NCI-H1694 (cell line): ENCODE measurements around the gene TREML4.

Experiments
- DNase-seq: peaks from one replicate; lab custom pipeline; 2025; lab: John Stamatoyannopoulos, UW

The TREML4 gene

DNA sequence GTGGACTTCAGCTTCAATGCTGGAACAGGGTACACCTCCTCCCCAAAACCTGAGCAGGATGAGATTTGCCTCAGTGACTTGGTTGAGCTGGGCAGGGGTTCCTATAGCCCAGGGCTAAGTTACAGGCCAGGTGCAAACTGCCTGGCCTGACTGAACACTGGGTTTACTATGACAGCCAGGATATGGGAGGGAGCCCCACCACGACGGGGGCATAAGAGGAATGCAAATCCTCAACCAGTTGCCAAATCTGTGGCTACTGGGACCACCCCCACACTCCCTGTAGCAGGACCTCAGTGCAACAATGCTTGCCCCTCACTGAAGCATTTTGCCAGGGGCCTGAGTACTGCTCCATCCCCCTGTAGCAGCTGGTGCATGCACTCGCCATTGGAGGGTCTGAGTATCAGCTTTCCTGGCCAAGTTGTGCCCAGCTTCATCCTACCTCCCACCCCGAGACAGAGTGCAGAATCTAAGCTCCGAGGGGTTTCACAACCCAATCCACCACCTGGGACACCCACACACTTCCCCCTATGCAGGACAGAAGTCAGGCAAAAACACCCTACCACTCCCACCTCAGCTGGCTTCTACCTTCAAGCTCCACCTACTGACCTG lies 27.6 kb downstream of the TREML4 start:
- DNase-seq, result no peak

DNA sequence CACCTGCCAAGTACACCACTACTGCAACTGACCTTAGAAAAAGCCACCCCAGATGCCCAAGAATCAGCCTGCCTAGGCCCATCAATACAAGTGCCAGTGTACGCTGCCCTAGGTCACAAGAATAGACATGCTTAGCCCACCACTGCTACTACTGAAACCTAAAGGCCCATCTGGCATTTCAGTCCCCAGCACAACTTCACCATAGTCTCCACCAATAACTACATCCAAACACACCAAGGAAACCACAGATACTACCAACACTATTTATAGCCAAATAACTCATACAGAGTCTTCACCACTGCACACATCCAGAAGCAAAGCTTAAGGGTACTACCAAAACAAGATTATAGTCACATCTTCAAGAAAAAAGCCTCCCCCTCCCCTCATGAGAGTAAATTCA lies 28.2 kb downstream of the TREML4 start:
- no peak for DNase-seq

DNA sequence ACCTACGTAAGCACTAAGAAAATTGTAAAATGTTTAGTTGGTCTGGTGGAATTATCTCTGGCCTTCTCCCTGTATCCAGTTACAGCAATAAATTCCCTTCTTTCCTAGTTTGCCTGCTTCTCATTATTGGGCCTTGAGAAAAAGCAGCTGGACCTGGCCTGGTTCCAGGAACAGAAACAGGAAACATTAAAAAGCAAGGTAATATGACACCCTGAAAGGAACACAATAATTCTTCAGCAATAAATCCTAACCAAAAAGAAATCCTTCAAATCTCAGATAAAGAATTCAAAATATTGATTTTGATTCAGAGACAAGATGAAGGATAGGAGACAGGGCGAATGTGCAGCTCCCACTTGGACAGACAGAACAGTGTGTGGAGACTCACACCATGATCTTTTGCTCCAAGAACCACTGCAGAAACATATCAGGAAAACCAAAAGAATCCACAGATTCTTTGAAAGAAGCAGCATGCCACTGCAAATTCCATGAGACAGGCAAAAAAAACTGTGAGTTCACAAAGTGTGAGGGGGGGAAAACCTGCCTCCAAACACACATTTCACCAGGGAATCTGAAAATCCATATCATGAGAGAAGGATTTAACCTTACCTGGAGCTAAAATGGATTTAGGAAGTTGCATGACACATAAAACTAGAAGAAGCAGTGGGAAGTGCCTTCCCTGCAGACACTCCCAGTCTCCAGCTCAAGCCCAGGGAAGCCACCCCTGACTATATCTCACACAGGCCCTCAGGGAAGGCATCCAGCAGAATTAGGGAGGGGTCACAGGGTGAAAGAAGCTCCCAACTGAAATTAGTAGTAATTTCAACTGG lies 29.4 kb downstream of the TREML4 start:
- DNase-seq, result no peak

GRCh38 chr6:41258196-41258493 lies 30.0 kb downstream of the TREML4 start:
- peak; percentile 20 for DNase-seq

- no peak for DNase-seq
Observed at GRCh38 chr6:41262401-41262800, 34.3 kb downstream of the TREML4 start.

DNA sequence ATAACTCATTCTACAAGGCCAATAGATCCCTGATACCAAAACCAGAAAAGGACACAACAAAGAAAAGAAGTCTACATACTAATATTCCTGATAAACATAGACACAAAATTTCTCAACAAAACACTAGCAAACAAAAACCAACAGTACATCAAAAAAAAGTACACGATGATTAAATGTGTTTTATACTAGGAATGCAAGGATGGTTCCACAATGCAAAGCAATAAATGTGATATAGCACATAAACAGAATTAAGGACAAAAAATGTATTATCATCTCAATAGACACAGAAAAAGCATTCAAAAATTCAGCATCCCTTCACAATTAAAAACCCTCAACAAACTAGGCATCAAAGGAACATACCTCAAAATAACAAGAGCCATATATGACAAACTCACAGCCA lies 35.1 kb downstream of the TREML4 start:
- DNase-seq, result no peak

- DNase-seq, result no peak
Observed at GRCh38 chr6:41266541-41266940, 38.4 kb downstream of the TREML4 start.

GRCh38 chr6:41268478-41268877 lies 40.3 kb downstream of the TREML4 start:
- DNase-seq, result no peak

DNA sequence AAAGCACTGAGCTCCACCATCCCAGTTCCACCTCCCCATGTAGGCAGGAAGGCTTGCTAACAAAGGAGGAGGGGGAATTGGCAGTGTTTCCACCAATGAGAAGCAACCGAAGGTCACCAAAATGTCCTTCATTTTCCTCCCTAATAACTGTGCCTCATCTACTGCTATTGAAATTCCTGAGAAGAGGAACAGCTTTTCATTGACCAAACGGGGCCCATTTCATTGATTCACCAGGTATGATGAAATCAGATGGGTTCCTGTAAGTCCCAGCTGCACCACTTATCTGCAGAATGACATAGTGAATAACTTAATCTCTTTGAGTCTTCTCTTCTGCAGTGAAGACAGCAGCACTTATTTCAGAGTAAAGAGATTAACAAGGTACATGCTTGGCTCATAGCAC lies 41.0 kb downstream of the TREML4 start:
- DNase-seq, result no peak

- no peak for DNase-seq
Observed at GRCh38 chr6:41269716-41270115, 41.6 kb downstream of the TREML4 start.

- no peak for DNase-seq
Observed at GRCh38 chr6:41271901-41272395, 43.8 kb downstream of the TREML4 start.

- no peak for DNase-seq
Observed at GRCh38 chr6:41272591-41273240, 44.6 kb downstream of the TREML4 start.

DNA sequence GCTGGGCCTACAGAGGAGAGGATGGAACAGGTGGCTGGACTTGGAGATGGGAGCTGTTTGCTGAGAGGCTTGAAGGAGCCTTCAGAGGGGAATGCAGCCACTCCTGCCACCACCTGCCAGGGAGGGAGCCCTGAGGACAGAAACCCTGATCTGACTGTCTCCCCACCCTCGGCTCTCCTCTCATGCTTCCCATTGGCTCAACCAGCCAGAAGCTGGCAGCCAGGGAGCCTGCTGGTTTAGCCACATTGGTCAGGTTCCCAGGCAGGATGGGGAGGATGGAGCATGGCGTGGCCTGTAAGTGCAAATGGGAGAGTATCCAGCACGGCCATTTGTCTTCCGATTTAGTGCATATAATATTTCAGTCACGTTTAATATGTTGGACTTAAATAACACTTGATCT lies 45.6 kb downstream of the TREML4 start:
- no peak for DNase-seq

- no peak for DNase-seq
Observed at GRCh38 chr6:41274256-41274655, 46.1 kb downstream of the TREML4 start.

- no peak for DNase-seq
Observed at GRCh38 chr6:41275489-41275888, 47.3 kb downstream of the TREML4 start.

DNA sequence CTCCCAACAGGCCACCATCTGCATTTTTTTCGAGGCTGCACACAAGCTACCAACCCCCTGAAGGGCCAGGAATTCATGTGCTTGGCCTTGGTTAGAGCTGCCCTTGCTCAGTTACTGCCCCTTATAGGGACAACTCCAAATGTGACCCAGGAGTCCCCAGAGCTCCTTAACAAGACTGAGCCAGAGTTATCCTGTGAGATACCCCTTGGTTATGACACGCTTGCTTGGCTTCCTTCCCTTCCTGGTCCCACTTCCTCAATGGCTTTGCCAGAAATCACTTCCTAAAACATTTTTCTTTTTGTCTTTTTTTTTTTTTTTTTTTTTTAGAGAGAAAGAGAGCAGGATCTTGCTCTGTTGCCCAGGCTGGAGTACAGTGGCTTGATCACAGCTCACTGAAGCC lies 49.5 kb downstream of the TREML4 start:
- DNase-seq, result no peak

DNA sequence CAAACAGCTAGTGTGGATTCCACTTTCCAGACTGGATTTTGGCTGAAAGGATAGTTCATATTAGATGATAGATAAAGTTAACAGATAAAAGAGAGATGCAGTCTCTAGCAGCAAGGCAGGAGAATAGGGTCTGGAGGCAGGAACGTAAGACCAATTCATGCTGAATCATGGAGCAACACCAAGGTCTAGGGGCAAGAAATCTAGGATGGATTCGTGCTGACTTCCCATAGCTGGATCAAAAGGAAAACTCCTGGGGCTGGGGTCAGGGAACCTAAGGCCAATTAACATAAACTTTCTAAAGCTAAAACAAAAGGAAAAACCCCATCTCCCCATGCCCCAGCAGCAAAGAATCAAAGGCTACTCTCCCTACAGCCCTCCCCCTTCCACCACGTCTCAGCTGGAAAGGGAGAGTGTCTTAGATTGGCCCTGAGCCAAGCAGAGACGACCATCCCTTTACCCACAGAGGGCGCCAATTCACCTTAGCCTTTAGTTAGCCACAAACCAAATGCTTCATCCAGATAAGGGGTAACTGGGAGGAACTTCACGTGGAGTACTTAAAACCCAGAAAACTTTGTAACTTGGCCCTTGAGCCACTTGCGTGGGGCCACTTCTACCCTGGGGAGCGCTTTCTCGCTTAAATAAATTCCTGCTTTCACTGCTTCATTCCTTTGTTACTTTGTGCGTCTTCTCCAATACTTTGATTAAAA lies 50.7 kb downstream of the TREML4 start:
- no peak for DNase-seq

- DNase-seq, result no peak
Observed at GRCh38 chr6:41280381-41281057, 52.4 kb downstream of the TREML4 start.

DNA sequence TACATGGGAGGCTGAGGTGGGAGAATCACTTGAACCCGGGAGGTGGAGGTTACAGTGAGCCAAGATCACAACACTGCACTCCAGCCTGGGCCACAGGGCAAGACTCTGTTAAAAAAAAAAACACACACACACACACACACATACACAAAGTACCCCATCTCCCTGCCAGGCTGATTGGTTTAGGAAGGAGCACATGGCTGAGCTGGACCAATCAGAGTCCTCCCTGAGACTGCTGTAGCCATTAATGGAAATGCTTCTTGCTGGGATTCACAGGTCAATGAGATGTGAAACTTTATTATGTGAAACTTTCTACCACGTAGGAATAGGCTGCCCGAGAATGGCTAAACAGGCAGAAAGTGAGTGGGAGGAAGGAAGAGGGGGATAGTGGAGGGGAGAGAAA lies 55.5 kb downstream of the TREML4 start:
- no peak for DNase-seq

GRCh38 chr6:41284726-41285125 lies 56.6 kb downstream of the TREML4 start:
- no peak for DNase-seq

GRCh38 chr6:41286544-41287346 lies 58.6 kb downstream of the TREML4 start, which contains the start of gene TREM1:
TREM1 (minus strand) TSS chr6:41286682; CDS start chr6:41286655, 27 bp downstream.
- no peak for DNase-seq
